ENCODE measurements around the gene CIDEC.

DNA sequence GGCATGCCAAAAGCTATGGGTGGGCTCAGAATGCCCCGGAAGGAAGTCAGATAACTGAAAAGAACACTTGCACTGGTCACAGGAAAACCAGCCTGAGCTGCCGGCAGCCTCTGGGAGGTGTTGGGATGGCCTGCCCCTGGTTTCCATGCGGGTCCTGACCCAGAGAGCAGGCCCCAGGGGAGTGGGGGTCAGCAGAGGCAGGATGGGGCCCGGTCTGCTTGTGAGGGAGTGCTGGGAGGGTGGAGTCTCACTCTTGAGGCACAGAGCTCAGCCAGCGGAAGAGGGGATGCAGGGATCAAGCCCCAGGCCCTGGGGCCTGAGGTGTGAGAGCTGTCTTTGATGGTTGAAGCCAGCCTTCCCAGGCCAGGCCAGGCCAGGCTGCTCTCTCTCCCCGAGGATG lies 33.8 kb downstream of the CIDEC start:
- TF ChIP-seq, protein P1, sequence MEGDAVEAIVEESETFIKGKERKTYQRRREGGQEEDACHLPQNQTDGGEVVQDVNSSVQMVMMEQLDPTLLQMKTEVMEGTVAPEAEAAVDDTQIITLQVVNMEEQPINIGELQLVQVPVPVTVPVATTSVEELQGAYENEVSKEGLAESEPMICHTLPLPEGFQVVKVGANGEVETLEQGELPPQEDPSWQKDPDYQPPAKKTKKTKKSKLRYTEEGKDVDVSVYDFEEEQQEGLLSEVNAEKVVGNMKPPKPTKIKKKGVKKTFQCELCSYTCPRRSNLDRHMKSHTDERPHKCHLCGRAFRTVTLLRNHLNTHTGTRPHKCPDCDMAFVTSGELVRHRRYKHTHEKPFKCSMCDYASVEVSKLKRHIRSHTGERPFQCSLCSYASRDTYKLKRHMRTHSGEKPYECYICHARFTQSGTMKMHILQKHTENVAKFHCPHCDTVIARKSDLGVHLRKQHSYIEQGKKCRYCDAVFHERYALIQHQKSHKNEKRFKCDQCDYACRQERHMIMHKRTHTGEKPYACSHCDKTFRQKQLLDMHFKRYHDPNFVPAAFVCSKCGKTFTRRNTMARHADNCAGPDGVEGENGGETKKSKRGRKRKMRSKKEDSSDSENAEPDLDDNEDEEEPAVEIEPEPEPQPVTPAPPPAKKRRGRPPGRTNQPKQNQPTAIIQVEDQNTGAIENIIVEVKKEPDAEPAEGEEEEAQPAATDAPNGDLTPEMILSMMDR (IDR thresholded peaks at IDR 0.05), result no peak
- TF ChIP-seq POLR2A (IDR thresholded peaks at IDR 0.05) (no peak), EP300 (IDR thresholded peaks at IDR 0.05) (no peak), POLR2AphosphoS5 (IDR thresholded peaks at IDR 0.05) (no peak)
